ENCODE measurements around the gene ITSN1.

Gene ITSN1

DNA sequence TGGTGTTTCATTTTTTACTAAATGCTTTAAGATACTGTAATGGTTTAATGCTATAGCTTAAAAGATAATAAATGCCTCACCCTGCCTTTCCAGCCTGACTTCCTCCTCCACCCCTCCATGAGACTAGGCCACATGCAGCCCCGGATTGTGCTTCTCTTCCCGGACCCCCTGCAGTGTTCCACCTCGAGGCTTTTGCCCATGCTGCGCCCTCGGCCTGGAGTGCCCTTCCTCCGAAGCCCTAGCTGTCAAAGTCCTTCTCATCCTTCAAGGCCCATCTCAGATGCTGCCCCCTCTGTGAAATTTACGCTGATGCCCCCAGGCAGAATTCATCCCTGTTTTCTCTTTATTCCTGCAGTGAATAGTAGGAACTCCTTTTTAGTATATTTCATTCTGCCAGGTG, 174.8 kb downstream of the ITSN1 start:
- no peak for DNase-seq

DNA sequence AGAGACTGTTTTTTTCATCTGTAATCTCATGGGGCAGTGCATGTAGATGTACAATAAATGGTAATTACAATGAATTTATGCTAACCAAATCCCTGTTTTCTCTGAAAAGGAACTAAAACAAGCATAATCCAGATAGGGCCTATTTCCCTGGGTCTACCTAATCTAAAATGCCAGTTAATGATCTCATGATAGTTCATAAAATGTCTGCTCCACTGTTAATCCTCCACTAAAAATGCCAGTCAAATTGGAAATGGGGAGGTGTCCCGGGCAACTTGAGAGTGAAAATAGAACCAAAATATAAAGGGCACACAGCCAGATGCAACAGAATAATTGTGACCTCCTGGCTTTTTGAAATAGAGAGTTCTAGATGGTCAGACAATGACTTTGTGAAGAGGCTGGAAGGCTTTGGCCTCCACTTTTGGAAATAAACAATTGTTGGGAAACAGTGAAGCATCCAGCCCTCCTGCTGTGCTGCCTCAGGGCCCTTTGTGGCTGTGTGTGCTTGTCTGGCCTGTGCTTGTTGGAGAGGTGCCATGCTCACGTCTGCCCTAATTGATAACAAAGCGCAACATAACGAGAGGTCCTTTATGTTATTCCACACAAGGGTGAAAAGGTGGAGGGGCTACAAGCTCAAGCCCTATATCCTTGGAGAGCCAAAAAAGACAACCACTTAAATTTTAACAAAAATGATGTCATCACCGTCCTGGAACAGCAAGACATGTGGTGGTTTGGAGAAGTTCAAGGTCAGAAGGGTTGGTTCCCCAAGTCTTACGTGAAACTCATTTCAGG, 175.6 kb downstream of the ITSN1 start:
- no peak for DNase-seq

DNA sequence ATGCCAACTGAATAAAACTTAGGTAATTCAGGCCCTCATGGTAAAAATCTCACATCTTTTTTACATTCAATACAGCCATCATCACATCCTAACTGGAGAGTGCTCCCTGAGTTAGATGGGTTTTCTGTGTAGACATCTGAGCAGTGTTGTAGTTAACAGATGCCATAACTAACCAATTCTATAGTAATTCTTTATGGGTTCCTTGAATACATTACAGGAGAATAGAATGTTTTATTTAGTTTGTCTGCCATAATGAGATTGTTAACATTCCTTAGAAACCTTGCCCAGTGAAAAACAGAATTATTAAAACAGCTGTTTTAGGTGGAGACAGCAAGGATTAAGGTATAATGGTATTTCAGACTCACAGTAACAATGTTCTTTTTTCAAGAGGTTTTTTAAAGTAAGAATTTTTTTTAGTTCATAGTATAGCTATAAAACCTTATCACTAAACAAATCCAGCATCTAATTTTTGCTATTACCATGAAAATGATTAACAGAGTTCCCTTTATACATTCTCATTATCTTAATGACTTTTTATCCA, 178.0 kb downstream of the ITSN1 start:
- DNase-seq, result no peak

DNA sequence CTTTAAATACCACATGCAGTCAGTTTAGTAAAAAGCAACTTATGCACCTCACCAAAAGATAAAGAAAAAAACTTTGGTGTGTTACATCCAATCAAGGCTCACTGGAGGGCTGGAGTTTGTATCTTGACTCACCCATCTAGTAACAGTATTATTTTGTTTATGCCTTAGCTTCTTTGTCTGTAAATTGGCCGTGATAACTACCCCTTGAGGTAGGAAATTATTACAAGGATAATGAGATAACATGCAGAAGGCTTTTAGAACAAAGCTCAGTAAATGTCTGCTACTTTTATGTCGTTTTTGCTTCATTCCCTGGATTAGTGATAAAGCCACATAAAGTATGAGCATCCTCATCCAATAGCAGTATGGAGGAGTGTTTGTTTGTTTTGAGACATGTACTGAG, 178.5 kb downstream of the ITSN1 start:
- DNase-seq, result no peak

DNA sequence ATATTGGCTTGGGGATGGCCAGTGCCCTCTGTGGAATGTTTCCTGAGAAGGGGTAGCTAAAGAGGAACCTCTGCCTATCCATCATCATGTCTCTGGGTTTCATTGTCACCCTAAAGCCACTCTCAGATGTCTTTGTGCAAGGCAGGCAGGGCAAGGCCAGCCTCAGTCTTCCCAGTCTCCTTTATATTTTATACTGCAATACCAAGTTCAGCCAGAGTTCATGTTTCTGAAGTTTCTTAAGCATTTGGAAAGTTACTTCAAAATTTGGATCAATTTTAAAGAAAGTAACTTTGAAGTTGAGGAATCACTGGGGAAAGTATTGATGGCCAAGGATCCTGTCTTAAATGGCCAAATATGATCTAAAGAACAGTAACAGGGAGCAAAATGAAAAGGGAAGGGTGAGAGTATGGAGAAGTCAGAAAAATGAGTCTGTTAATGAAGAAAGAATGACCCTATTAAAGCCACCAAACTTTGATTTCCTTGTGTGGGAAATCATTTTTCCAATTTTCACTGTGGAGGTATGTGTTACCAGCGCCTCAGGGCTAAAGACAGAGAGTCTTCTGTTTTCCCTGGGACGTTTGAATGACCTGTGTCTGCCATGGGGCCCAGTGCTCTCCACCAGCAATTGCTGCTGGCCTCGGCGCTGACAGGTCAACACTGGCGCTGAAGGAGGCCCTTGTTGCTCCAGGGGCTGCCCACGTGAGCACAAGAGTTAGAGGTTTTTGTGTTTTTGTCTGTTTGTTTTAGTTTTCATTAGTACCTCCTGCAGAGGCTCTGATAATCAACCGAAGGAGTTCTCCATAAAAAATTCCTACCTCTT, 179.4 kb downstream of the ITSN1 start:
- DNase-seq, result no peak

DNA sequence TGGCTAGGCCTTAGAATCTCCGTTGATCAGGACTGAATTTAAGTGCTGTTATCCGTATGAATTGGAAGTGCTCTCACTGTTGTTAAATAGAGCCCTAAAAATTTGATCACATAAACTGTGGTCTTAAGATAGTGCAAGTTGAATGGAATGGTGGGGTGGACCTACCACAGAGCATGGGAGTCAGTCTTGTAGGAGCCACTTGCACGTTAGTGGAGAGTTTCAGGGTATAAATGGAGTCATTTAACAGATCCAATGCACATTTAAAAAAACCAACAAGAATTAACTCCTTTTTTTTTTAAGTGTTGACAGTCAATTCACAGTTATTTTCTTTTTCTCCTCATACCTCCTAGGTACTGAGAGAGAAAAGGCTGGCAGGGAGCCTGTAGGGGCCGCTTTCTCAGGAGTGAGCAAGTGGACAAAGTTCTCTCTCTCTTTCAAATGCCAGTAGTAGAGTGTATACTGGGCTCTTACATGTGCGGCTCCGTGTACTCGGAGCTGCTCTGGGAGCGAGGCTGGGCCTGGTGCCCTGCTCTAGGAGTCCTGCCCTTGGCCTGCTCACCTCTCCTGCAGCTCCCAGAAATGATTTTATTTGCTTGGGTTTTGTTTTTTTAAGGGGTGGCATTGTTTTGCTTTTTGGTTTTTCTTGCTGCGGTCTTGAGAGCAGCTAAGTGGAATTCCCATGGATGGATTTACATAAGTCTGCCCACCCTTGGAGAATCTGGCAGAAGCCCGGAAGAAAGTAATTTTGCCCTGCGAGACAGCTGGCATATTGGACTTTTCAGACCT, 182.0 kb downstream of the ITSN1 start:
- DNase-seq, result no peak

DNA sequence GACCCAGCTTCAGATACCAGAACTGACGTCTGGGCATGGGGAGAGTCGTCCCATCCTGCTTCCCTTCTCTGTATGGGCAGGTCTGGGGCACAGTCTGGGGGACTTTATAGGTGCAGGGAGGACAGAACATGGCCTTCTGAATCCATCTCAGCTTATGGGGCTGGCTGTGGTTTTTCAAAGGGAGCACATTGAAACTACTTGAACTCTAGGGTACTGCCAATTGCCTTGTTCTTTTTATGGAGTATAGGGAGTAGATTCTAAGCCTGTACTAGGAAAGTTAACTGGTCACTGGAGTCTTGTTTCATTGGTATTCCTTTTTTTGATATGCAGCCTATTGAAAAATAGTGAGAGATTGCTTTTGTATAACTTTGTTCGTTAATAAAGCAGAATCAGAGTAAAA, 183.1 kb downstream of the ITSN1 start:
- no peak for DNase-seq

DNA sequence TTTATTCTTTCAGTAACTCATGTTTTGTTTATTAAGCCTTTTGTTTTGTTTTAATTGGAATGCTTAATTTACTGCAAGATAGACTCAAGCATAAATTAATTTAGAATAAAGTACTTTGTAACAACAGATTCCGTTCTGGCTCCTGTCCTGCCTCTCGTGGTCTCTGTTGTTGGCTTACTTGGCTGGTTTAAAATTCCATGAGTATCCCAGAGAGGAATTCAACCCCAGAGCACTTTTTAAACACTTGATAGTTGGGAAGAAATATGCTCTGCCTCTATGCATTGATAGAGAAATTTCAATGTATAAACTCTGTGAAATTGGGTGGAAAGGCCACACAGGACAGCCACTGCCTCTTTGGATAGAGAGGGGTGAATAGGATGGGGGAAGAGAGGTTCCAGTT, 183.6 kb downstream of the ITSN1 start:
- no peak for DNase-seq

DNA sequence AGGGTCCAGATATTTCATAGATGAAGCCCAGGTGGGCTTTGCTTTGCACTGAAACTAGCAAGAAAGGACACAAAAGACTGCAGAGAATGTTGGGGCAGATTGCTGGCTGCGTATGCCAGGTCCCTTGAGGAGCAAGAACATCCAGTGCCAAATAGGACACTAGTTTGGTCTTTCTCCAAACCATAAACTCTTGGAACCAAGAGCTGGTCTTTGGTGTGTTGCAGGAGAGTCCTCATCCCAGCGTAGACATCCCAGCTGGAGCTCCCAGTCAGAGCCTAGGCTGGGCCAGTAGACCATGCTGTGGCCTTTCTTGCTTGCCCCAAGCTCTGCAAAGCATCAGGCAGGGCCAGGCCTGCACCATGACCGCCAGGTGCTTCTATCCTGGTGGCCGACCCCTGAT, 185.8 kb downstream of the ITSN1 start:
- DNase-seq, result no peak

DNA sequence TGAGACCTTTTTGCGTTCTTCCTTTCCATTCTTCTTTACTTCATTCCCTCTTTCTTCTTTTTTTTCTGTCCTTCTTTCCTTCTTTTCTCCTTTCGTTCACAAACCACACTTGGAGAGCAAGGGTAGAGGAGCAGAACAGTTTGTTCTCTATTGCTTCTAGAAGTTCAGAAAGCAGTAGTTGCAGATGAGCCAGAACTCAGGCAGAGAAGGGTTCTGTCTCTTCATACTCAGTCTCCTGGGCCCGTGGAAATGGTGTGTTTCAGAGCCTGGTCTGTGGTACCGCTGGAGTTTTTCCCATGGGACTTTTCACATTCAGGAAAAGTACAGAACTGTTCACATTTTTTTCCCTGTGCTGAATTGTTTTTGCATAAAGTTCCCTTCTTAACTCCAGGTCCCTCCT, 186.3 kb downstream of the ITSN1 start:
- DNase-seq, result no peak

DNA sequence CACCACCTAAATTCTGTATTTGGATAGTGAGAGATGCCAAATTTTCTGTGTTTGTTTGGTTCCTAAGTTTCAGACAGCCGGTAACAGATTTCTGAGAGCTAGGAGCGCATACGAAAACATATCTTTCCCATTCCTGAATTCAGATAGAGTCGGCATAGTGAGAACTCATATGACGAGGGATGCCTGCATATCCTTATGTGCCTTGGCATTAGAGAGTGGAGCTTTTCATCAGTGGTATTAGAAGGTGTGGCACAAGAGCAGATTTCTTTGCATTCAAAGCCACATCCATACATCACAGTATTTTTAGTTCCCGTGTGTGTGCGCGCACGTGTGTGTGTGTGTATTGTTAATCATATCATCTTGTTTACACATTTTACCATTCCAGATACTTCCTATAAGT, 187.5 kb downstream of the ITSN1 start:
- DNase-seq, result no peak

DNA sequence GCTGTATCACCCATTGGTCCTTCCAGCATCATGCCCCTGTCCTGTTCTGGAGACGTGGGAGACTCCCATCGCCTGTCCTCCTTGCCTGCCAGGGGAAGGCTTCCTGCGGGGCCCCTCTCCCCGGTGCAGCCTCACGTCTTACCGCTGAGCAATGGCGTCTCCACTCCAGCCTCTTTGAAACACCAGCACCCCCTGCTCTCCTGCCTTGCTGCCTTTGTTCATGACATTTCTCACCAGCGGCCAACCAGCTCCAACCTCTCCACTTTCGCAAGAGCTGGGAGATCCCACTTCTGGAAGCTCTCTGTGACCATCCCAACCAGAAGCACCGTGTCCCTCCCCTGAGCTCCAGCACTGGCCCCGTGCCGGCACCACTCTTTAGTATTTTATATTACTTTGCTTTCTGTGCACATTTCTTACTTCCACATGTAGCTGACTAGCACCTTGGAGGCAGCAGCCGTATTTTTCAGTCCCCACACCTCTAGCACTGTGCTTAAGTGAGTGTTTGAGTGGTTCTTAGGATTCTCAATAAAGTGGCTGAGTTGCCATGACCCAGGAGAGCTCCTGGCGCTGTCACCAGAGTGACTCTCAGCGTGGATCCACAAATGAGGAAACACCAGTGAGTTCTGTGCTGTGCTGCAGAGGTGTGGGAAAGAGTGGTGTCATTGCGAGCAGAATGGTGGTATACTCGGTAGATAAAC, 189.8 kb downstream of the ITSN1 start:
- no peak for DNase-seq

DNA sequence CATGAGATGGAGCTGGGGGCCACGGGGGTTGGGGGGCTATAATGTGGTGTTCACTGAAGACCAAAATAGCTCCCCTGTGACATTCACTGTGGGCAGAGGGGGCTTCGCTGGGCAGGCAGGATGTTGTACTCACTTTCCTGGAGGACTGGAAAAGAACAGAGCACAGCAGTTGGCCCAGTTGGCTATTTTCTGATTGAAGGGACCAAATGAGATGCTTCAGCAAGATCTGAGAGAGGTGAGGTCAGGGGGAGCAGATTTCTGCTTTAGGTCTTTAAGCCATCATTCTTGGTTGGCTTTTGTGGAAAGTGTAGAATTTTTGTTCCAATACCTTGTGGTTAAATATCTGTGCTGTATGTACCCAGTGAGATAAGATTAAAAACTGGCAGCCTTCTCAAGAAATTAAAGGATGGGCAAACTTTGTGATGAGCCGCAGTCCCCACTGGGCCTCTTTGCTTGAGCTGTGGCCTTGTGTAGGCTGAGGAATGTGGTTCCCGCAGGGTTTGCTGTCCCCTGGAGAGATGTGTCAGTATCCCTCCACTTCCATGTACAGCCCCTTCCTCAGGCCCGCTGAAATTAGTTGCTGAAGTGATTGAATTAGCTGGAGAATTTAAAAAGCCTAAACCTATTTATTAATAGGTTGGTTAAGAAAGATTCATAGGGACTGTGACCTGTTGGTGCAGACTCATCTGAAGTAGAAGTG, 192.7 kb downstream of the ITSN1 start:
- DNase-seq, result no peak

DNA sequence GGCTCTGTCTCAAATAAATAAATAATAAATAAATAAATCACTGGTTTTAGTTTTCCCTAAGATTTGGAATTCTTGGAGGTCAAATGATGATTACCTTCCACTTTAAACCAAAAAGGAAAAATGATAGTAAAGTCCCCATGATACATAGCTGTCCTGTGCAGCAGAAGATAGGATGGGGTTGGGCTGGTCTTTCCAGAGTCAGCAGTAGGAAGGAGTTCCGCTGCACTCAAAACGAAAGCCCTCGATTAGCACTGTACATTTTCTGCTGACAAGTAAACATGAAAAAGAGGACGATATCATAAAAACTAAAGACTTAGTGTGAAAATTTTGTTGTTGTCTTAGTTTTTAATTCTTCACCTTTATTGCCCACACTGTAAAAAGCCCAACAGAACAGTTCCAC, 193.6 kb downstream of the ITSN1 start:
- no peak for DNase-seq

DNA sequence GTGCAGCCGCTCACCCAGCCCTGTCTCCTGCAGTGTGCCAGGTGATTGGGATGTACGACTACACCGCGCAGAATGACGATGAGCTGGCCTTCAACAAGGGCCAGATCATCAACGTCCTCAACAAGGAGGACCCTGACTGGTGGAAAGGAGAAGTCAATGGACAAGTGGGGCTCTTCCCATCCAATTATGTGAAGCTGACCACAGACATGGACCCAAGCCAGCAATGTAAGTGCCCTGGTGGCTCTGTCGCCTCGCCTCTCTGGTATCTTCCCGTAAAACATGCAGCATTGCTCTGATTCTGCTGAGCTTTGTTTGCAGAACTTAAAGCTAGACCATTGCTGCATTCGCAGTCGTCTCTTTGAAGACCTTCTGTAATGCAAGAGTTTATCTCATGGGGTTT, 194.1 kb downstream of the ITSN1 start:
- no peak for DNase-seq

DNA sequence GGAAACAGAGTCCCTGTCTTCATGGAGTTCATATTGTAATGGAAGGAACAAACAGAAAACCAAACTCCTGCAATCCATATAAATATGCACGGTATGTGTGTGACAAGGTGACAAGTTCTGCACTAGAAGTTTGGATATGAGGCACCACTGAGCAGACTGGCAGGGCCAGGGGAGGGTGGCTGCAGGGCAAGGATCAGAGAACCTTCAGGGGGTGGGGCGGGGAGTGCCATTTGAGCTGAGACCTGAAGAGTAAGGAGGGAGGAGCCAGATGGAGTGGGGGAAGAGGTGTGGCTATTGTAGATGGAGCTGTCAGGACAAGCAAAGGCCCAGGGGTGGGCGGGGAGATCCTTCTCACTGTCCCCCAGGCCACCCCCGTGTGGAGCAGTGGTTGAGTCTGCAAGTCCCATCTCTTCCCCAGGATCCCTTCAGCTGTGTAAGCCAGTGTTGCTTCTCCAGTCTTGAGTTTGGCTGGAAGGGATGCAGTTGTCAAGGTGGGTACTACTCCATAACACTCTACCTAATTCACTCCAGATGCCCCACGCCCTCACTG, 196.9 kb downstream of the ITSN1 start:
- no peak for DNase-seq

DNA sequence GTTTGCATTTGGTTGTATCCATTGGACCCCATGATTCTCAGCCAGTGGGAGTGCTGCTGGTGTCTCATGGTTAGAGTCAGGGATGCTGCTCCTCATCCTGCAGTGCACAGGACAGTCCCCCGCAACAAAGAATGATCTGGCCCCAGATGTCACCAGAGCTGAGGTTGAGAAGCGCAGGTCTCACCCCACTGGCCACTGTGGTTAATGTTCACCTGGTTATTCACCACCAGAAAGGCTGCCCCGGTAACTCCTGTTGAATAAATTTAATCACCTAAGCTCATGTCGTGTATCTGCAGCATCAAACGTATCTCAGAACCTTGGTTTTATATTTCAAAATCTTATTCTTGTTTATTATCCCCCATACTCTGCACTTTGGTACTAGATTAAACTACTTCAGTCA, 197.5 kb downstream of the ITSN1 start:
- no peak for DNase-seq

DNA sequence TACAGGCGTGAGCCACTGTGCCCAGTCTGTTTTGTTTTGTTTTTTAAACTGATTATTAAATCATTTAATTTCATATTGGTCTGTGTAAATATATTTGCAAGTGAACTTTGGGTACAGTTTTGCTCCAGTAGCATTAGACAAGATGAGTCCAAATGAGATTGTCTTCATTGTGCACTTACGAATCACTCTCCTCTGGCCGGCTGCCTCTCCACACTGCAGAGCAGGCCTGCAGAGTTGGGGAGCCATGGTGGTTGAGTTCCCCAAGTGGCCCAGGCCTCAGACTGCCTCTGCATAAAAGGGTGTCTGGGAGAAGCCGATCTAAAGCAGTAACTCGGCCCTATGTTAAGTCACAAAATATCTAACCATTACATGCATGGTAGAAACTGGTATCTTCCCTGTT, 198.5 kb downstream of the ITSN1 start:
- DNase-seq, result no peak

DNA sequence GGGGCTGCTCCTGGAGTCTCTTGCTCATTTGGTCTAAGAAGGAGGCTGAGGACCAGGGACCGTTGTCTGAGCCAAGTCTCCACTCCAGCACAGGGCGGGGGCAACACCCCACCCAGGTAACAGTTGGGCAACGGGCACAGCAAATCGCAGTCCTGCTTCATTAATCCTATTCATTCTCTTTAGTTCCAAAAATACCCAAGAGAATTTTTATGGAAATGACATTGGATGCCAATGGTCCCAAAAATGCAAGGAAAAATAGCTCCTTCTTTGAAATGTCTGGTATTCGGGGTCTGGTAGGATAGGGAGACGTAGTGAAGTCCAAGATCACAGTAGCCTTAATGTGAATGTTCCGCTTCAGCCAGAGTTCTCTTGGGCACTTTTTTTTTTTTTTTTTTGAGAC, 199.3 kb downstream of the ITSN1 start:
- DNase-seq, result no peak

DNA sequence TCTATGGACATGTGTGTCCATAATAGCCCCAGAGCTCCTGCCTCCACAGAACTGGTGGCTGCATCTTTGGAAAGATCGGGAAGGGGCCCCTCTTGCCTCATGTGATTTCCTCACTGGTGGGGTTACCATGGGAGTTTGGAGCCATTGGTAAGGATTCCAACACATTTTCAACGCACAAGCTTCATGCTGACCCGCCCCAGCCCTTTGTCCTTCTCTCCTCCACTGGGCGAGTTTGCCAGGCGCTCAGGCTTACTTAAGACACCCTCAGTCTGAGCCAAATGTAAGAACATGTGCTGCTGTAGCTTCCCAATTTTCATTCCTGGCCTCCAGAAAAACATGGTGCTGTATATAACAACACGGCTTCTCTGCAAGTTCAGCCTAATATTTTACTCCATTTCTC, 200.9 kb downstream of the ITSN1 start:
- no peak for DNase-seq

DNA sequence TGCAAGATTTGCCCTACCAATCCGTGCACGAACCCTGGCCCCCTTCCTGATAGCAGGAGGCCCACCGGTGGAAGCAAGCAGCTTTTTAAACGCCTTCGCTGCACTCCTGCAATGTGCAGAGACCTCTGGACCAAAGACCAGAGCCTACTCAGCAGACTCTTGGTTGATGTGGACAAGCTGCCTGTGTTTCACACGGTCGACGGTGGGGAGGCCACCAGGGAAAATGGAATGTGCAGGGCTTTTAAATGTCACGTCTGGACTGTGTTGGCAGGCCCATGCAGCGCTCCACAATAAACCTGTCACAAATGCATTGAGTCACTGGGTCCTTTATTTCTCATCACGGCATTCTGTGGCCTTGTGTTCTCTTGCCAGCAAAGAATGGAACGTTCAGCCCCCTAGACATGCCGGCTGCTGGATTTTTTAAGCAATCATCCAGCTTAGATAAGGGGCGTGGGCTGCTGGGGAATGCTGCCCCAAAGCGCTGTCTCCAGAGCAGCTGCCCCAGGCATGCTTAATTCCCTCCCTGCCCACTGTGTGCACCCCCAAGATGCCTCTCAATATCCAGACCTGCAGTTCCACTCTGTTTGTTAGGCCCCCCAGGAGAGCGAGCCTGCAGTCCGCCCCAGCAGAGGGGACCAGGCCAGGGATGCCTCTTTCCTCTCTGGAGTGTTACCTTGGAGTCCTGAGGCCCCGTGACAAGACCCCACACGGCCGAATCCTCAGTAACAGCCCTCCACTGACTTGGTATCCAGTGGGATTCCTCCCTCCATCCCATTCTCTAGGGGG, 202.0 kb downstream of the ITSN1 start:
- no peak for DNase-seq

Measured in activated CD4-positive, alpha-beta T cell treated with anti-CD3 and anti-CD28 coated beads for 4 hours (primary cell).